Esophagus squamous epithelium (tissue), 5 donors: ENCODE measurements around the gene C1orf53. TPM values are rescaled to one million over a fixed set of nuclear protein-coding genes. Genes with fewer than 3 reads are reported as not detected.

Experiments
- DNase-seq: peaks from one replicate; lab custom pipeline; 2025; lab: John Stamatoyannopoulos, UW
- H3K27ac ChIP-seq, 4 donors: fragments of 200-600 bp; sonication (generic); one replicate each; pipeline ENCODE4 v1.5.1; 2016 to 2019; ENCODE audit warnings: mild to moderate bottlenecking in 1 of 4
- H3K27me3 ChIP-seq, 4 donors: fragments of 200-600 bp; sonication (generic); 1 replicate in 3 of 4; 2 replicates in 1 of 4; pipeline versions ENCODE4 v1.5.1 to v1.6.0; 2017 to 2021; ENCODE audit warnings: antibody characterized with exemption in 1 of 4
- H3K36me3 ChIP-seq, 3 donors: fragments of 200-600 bp; sonication (generic); one replicate each; pipeline ENCODE4 v1.5.1; 2016 to 2019
- H3K4me1 ChIP-seq, 3 donors: fragments of 200-600 bp; sonication (generic); one replicate each; pipeline ENCODE4 v1.5.1; 2017 to 2019
- H3K4me3 ChIP-seq, 4 donors: fragments of 200-600 bp; sonication (generic); 1 replicate in 3 of 4; 2 replicates in 1 of 4; pipeline ENCODE4 v1.5.1; 2016 to 2019; ENCODE audit warnings: mild to moderate bottlenecking in 2 of 4, moderate library complexity in 1 of 4
- H3K9me3 ChIP-seq, 3 donors: fragments of 200-600 bp; sonication (generic); one replicate each; pipeline ENCODE4 v1.5.1; 2016 to 2019
- POLR2A ChIP-seq, 4 donors: fragments of 450-650 bp; IDR thresholded peaks; one replicate each; pipeline ENCODE4 v1.6.1; 2017; ENCODE audit warnings: antibody characterized with exemption in 4 of 4, mild to moderate bottlenecking in 4 of 4, moderate library complexity in 3 of 4
- WGBS, 2 donors: methylation state at CpG; one replicate each; pipeline ENCODE4 v1.1.5; 2018; 5-methylcytosine and 5-hydroxymethylcytosine counted together
- intact Hi-C: fragments of 100-400 bp; cut with DNase I; formaldehyde crosslinking; loops from one replicate; pipeline ENCODE4 v1.15.0; 2022
- total RNA-seq, 4 donors: library from RNA; depleted of rRNA; stranded (reverse); fragments of >200 nt; gene quantifications; one replicate each; pipeline ENCODE4 v1.1.0, GENCODE V29; 2016
- TF ChIP-seq, protein P1 (sequence below), 6 experiments: fragments of 450-650 bp in 4 of 6; fragments of 200-600 bp in 2 of 6; sonication (generic) in 2 of 6; IDR thresholded peaks; one replicate each; pipeline ENCODE4 v1.5.1; 2016 to 2019; ENCODE audit warnings: antibody characterized with exemption in 6 of 6, mild to moderate bottlenecking in 4 of 6, moderate library complexity in 4 of 6
- donor health status: DM: yes; HTN: yes; CAD: no.

Gene C1orf53
- total RNA-seq, 4 donors from 2014 or later, result 3.4 to 7.2 TPM; not detected in 2

DNA sequence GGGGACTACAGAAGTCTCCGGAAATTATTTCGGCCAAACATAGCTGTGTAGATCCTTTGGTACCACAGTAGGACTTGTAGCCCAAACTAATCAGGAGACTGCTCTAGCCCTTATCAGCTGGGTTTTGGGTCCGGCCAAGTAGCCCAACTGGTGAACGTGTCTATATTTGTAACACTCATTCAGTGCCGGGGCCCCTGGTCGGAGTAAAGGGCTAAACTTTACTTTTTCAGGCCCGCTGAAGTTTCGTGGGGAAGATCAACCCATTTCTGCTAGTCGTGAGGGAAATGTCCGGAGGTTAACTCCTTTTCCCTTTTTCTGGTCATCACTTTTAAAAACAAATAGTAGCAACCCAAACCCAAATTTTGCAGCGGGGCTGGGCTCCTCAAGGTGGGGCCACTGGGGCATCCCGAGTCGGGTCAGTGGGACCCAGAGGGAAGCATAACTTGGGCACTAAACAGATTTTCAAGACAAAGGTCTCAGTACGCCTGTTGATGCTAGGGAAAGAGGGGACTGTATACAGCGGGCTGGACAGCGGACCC, 16.4 kb downstream of the C1orf53 start:
- intact Hi-C loops, result no loop called here
- no peak for DNase-seq
- TF ChIP-seq POLR2A (IDR thresholded peaks at IDR 0.05), result no peak
- TF ChIP-seq, protein P1, sequence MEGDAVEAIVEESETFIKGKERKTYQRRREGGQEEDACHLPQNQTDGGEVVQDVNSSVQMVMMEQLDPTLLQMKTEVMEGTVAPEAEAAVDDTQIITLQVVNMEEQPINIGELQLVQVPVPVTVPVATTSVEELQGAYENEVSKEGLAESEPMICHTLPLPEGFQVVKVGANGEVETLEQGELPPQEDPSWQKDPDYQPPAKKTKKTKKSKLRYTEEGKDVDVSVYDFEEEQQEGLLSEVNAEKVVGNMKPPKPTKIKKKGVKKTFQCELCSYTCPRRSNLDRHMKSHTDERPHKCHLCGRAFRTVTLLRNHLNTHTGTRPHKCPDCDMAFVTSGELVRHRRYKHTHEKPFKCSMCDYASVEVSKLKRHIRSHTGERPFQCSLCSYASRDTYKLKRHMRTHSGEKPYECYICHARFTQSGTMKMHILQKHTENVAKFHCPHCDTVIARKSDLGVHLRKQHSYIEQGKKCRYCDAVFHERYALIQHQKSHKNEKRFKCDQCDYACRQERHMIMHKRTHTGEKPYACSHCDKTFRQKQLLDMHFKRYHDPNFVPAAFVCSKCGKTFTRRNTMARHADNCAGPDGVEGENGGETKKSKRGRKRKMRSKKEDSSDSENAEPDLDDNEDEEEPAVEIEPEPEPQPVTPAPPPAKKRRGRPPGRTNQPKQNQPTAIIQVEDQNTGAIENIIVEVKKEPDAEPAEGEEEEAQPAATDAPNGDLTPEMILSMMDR (IDR thresholded peaks at IDR 0.05), result no peak
- Histone ChIP-seq H3K9me3 (no peaks in the 10 kb centered on the region), H3K27ac (no peak overlapping the region), H3K27me3 (peaks cover 29 to 100% (median 65%) of the 10 kb centered on the region in 4 donors), H3K36me3 (no peaks in the 10 kb centered on the region), H3K4me3 (no peak overlapping the region), H3K4me1 (peaks cover 14 to 68% (median 34%) of the 10 kb centered on the region in 3 donors)
- WGBS, 2 donors, result 9 to 21% methylated on average over 14 to 16 of the region's 16 CpGs

DNA sequence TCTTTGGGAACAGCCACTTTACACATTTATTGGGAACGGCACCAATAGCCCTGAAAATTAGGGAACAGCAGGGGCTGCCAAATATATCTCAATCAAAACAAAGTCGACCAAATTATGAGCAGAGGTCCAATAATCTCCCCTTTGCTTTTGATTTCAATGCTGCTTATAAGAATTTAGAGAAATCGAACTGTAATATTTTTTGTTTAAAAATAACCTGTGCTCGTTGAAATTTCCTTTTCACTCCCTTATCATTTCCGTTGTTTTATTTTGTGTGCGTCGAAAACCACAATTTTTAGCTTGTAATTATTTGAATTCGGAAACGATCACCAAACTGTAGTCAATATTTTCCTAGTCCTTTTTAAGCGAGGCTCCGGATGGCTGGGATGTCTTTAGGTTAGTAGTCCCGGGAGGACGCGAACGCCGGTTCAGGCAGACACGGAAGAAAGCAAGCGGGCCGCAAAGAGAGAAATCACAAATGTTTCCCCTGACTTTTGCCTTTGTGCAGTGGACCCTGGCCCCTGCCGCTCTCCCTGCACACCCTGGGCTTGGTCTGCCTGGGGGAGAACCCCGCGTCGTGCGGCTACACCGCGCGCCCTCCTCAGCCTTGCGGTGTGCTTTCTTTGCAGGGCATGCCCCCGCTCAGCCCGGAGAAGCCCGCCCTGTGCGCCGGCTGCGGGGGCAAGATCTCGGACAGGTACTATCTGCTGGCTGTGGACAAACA, 17.1 kb downstream of the C1orf53 start:
- H3K27ac ChIP-seq, result no peak overlapping the region
- peaks cover 29 to 100% (median 61%) of the 10 kb centered on the region in 4 donors for H3K27me3 ChIP-seq
- no peak for DNase-seq
- H3K36me3 ChIP-seq, result no peaks in the 10 kb centered on the region
- TF ChIP-seq, protein P1 (IDR thresholded peaks at IDR 0.05), result no peak
- no peak for TF ChIP-seq POLR2A (IDR thresholded peaks at IDR 0.05)
- intact Hi-C loops, result no loop called here
- H3K9me3 ChIP-seq, result no peaks in the 10 kb centered on the region
- peak overlapping the region in 1 of 4 donors; percentile 16 for H3K4me3 ChIP-seq
- H3K4me1 ChIP-seq, result peaks cover 14 to 64% (median 34%) of the 10 kb centered on the region in 3 donors
- WGBS, 2 donors, result 16 to 17% methylated on average over 12 to 27 of the region's 35 CpGs

DNA sequence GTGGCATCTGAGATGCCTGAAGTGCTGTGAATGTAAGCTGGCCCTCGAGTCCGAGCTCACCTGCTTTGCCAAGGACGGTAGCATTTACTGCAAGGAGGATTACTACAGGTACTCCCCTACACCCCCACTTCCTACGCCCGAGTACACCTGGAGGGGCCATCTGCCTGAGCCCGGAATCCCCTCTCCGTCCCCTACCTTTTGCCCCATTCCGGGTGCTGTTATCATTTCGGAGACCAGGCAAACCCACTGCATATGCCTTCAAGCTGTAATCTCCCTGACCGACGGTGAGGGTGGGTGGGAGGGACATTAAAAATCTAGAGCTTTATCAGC, 17.6 kb downstream of the C1orf53 start:
- Histone ChIP-seq H3K4me1 (peaks cover 14 to 64% (median 34%) of the 10 kb centered on the region in 3 donors), H3K36me3 (no peaks in the 10 kb centered on the region), H3K9me3 (no peaks in the 10 kb centered on the region), H3K27ac (no peak overlapping the region), H3K27me3 (peaks cover 29 to 96% (median 56%) of the 10 kb centered on the region in 4 donors), H3K4me3 (peak overlapping the region in 1 of 4 donors; percentile 16)
- 0 to 10% methylated on average over 2 to 9 of the region's 11 CpGs for WGBS, 2 donors
- TF ChIP-seq, protein P1 (IDR thresholded peaks at IDR 0.05), result no peak
- no peak for TF ChIP-seq POLR2A (IDR thresholded peaks at IDR 0.05)
- intact Hi-C loops, result no loop called here
- no peak for DNase-seq

GRCh38 chr1:197920414-197921117, 18.1 kb downstream of the C1orf53 start:
- DNase-seq, result no peak
- intact Hi-C loops, result no loop called here
- no peak overlapping the region for H3K4me3 ChIP-seq
- no peak overlapping the region for H3K27ac ChIP-seq
- 29 to 30% methylated on average over 19 of the region's 19 CpGs for WGBS, 2 donors
- H3K4me1 ChIP-seq, result peaks cover 13 to 59% (median 34%) of the 10 kb centered on the region in 3 donors
- TF ChIP-seq, protein P1 (IDR thresholded peaks at IDR 0.05), result no peak
- no peak for TF ChIP-seq POLR2A (IDR thresholded peaks at IDR 0.05)
- H3K36me3 ChIP-seq, result no peaks in the 10 kb centered on the region
- H3K9me3 ChIP-seq, result no peaks in the 10 kb centered on the region
- peaks cover 29 to 96% (median 51%) of the 10 kb centered on the region in 4 donors for H3K27me3 ChIP-seq
